Measurements from ENCODE around the gene CTLA4.

Gene CTLA4

DNA sequence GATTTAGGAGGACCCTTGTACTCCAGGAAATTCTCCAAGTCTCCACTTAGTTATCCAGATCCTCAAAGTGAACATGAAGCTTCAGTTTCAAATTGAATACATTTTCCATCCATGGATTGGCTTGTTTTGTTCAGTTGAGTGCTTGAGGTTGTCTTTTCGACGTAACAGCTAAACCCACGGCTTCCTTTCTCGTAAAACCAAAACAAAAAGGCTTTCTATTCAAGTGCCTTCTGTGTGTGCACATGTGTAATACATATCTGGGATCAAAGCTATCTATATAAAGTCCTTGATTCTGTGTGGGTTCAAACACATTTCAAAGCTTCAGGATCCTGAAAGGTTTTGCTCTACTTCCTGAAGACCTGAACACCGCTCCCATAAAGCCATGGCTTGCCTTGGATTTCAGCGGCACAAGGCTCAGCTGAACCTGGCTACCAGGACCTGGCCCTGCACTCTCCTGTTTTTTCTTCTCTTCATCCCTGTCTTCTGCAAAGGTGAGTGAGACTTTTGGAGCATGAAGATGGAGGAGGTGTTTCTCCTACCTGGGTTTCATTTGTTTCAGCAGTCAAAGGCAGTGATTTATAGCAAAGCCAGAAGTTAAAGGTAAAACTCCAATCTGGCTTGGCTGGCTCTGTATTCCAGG, at the start of gene CTLA4:
TSS of gene CTLA4 (plus strand) at position 211 of the 640 bp plus-strand sequence. CDS start at position 383, 172 bp downstream.
- DNase-seq = no peak

- no peak for DNase-seq
These were observed 48.9 kb upstream of the CTLA4 start for GRCh38 chr2:203818656-203819055.

DNA sequence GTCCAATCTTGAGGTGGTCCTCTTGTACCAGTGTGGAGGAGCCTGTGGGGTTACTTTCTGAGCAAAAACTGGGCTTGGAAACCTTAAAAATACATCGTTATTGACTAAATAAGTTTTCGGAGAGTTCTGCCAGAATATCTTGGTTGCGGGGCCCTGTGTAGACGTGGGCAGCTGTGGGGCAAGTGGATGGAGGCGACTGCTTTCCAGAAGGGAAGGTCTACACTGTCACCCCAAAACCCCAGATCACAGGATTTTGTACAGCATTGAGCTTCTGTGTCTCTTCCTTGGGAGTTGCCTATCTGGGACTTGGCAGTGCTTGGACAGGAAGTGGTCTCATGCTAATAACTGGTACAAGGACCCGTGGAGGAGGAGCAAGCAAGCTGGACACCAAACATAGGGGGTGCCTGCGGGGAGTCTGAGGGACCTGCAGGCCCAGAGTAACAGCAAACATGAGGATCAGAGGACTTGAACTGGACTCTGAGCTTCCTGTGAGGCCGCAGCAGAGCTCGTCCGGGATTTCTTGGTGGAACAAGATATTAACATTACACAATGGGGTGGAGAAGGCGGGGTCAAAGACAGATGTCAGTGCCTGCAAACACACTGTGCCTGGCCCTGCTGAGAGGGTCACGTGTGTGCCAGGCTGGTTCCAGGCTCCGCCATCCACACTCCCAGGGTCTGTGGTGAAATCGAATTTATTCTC, 48.0 kb upstream of the CTLA4 start:
- no peak for DNase-seq

DNA sequence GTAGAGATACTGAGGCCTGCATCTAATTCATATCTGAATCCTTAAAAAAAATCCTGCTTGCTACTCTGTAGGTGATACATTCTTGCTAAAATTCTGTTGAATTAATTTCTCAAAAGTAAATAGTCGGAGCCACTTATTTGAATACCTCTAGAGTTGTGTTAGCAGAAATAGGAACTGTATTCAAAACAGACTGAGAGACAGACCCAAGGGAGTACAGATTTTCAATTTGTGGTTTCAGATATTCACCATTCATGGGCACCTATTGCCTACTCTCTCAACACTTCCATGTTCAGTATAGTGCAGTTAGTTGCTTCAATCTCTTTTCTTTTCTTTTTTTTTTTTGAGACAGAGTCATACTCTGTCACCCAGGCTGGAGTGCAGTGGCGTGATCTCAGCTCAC, 46.6 kb upstream of the CTLA4 start:
- no peak for DNase-seq

DNA sequence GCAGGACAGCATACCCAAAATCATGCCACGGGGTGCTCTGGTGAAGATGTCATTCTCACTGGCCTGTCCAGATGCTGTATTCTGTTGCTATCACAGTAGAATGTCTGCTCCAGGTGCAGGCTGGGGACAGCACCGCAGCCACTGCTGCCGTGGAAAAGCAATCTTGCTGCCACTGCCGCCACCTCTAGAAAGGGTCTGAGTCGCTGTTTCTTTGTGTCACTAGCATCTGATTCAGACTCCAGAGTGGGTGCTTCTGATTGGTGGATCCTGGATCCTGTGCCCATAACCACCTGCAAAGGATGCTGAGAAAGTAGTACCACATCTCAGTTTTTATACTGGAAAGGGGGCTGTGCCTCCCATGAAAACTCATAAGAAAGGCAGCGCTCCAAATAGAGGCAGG, 45.3 kb upstream of the CTLA4 start:
- DNase-seq = no peak

DNA sequence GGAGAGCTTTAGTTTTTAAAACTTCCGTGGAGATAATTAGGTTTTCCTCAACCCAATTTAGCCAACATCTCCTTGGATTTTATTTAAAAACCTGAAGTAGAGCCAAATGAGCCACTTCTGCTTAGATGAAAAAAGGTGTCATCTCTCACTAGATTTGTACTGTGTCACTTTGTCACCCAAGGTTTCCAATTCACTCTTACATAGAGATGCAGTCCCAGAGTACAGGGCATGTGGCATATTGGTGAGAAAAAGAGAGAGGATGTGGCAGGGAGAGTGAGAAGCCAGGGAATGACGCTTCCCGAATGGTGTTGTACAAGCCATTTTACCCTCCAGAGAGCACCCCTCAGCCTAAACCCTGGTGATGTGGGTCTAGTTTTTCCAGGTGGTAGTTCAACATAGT, 44.4 kb upstream of the CTLA4 start:
- no peak for DNase-seq

DNA sequence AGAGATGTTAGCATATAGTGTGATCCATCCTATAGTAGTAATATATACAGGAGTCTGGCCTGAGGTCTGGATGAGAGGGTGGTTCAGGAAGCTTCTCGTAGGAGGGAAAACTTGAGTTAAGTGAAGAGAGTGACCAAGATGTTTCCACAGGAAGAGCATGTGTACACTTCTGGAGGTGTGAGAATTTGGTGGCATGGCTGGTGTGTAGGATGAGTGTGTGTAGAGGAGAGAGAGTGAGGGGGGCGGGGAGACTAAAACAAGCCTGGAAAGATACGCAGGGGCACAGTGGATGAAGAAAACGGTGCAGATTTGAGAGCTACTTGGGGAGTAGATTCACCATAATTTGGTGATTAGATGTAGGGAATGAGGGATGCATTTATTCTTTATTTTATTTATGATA, 43.5 kb upstream of the CTLA4 start:
- no peak for DNase-seq

- DNase-seq = no peak
These were observed 43.0 kb upstream of the CTLA4 start for GRCh38 chr2:203824603-203825002.

GRCh38 chr2:203826704-203827103, 40.9 kb upstream of the CTLA4 start:
- DNase-seq = no peak

DNA sequence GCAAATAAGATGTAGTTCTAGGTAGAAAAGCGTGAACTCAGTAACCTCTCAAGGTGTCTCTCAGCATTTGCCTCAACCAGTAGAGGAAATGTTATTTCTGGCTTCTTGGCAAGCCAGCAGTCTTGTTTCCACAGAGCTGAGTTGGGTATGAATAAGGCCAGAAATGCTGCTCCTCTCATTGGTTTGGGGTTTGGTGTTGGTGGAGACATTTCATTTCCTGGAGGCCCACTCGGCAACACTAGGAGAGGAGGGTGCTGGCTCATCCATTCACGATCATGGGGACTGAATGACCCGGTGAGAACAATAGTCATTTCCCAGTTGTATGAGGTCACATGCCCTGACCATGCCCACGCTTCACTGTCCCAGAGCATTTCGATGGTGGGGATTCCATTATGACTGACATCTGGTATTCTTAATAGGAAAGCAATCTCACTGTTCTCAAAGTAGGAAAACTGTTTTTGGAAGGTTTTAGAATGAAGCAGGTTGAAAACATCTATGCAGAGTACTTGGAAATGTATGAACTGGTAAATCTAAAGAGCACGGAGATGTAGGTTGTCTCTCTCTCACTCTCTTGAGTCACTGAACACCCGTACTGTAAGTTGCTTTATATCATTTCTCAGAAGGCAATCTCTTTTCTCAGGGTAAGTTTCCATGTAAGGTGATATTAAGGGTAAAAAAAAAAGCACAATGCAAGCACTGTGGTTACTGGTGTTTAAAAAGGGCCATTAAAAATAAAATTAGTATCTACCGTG, 37.1 kb upstream of the CTLA4 start:
- no peak for DNase-seq

GRCh38 chr2:203835420-203835819, 32.2 kb upstream of the CTLA4 start:
- DNase-seq = no peak

DNA sequence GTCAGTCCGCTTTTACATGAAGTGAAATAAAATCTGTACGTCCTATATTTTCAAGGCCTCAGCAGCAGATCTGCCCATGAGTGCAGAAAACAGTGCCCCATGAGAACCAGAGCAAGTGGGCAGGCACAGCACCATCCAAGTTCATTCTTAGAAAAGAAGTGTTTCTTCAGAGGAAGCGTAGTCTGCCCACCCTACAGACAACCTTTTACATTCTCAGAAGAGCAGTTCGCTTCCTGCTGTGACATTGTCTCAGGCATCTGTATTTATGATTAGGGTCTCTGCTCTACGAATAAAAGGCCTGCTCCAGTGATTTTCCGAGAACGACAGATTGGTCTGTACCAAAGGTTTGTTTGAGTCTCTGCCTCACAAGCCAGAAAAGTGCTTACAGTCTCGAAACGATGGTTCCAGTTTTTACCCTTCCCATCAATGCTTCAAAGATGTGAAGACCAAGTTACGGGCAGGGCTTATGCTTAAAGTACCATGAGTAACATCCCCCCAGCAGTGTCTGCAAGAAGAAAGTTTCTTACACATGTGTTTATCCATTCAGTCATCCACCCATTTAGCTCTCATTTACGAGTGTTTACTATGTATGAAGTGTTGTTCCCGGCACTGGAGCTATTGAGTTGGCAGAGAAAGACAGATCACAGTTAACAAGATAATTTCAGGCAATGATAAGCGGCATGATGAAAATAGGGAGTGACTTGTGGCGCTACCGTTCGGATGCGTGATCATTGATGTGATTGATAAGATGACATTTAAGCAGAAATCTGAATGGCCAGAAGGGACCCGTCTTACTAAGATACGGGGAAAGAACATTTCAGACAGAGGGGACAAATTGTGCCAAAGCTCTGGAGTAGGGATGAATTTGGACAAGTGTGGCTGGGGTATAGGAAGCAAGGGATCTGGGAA, 31.4 kb upstream of the CTLA4 start:
- no peak for DNase-seq

DNA sequence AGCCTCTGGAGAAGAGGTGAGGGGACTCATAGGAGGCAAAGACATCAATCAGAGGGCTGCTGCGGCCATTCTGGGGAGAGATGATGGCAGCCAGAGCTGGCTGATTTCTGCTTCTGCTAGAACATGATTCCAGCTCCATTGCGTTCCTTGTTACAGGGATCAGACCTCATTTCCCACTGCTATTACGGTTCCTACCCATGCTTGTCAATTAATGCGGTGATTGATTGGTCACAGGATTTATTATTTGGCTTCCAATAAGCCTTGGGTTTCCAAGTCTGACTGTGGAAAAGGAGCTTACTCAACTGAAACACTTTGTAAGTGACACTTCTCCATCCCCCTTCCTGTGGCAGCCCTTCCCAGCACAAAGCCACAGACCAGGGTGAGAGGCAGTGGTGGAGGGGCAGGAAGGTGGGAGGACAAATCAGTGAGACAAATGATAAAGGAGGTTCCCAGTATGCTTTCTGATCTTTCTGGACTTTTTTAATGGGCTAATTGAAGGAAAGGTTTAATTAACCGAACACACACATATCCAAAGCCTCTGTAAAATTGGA, 26.8 kb upstream of the CTLA4 start:
- DNase-seq = no peak

- no peak for DNase-seq
These were observed 25.9 kb upstream of the CTLA4 start for GRCh38 chr2:203841654-203842053.

- no peak for DNase-seq
These were observed 25.2 kb upstream of the CTLA4 start for GRCh38 chr2:203842373-203842772.

DNA sequence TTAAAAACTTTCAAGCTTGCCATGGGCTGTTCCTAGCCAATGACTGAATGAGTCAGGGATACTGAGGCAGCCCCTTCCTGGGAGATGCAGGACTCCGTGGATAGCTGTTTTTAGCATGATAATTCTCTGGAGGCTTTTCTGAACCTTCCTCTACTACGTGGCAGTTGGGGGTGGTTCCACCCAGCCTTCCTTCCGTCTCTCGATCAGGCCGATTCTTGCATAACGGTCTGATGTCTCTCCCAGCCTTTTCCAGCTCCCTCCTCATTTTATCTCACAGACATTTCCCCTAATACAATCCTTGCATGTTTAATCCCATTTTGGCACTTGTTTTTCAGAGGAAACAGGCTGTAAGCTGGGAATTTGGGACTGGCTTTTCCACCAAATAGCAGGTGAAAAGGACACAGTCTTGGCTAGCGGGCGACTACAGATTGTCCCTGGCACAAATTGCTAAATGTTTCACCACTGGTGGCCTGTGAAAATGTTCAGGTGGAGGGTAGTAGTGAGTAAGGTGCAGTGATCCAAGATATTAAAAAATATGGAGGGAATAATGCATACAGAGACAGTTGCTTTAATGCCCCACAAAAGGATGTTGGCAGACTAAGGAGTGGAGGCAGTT, 21.0 kb upstream of the CTLA4 start:
- DNase-seq = no peak

DNA sequence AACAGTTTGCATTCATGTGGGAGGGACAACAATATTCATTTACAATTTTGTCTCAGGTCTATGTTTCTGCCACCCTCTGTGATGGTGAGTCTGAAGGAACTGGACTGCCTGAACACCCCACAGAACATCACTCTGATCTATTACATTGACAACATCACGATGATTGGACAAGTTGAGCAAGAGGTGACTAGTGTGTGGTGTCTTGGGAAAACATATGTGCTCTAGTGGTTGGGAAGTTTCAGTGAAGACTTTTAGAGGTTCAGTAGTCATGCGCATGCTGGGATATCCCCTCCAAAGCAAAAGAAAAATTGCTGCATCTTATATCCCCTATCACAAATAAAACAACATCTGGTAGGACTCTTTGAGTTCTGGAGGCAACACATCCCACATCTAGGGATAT, 18.6 kb upstream of the CTLA4 start:
- DNase-seq = no peak

DNA sequence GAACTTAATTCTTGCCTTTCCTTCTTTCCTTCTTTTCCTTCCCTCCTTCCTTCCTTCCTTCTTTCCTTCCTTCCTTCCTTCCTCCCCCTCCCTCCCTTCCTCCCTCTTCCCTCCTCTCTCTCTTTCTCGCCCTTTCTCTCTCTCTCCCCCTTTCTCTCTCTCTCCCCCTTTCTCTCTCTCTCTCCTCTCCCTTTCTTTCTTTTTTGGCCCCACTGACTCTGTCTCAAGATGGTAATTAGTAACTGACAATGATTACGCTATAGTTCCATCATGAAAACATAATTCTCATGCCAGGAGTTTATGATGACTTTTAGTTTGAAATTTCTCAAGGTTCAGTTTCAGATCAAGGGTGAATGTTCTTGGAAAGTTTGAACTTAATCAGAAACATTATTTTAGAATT, 14.8 kb upstream of the CTLA4 start:
- DNase-seq = no peak

DNA sequence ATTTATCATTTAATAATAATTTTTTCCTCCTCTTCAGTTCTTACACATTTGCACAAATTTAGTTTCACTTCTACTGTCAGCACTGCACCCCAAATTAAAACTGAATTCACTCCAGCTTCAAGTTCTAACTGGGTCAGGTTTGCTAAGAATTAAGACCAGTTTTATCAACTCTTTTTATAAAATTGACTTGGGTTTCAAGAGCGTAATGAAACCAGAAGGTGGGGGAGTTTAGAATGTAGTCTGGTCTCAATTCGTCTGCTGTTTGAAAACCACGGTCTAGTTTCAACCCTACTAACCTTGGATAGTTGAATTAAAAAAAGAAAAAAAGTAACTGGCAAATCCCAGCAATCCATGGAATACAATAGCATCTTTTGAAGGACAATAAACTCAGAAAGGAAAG, 14.3 kb upstream of the CTLA4 start:
- DNase-seq = no peak

DNA sequence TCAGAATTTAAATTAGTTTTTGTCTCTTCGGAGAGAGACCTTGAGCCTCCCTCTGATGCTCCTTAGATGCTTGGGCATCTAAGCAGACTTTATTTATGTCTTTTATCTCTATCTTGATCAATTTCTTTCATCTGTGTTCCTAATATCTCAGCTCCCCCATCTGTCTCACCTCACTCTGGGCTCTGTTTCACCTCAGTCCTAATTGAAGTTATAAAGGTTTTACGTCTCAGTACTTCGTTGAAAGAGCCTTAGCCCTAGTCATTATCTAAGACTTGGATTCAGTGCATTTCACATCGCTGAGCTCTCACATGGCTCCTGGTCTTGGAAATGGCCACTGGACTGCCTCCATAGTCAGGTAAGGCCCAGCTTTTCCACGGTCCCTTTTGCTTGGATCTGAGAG, 13.8 kb upstream of the CTLA4 start:
- DNase-seq = no peak

GRCh38 chr2:203855274-203855673, 12.3 kb upstream of the CTLA4 start:
- no peak for DNase-seq

- no peak for DNase-seq
These were observed 9.9 kb upstream of the CTLA4 start for GRCh38 chr2:203857656-203858055.
